Hepatocyte (in vitro differentiated cells): ENCODE results near the gene NFIX. TPM values are rescaled to one million over a fixed set of nuclear protein-coding genes. Genes with fewer than 3 reads are reported as not detected.

Experiments
- DNase-seq: peaks from one replicate; pipeline ENCODE4 v3.0.0-alpha.2; 2016; ENCODE audit warnings: low spot score
- H2AFZ ChIP-seq: fragments of 200-600 bp; sonication (generic); 2 replicates; pipeline ENCODE4 v1.6.0; 2016; ENCODE audit warnings: antibody characterized with exemption, mild to moderate bottlenecking
- H3K27ac ChIP-seq: fragments of 200-600 bp; sonication (generic); 2 replicates; pipeline ENCODE4 v1.5.1; 2016; ENCODE audit warnings: mild to moderate bottlenecking
- H3K27me3 ChIP-seq: fragments of 200-600 bp; sonication (generic); 2 replicates; pipeline ENCODE4 v1.6.1; 2016
- H3K36me3 ChIP-seq: fragments of 200-600 bp; sonication (generic); replicated peaks from 2 replicates; pipeline ENCODE4 v1.5.1; 2016; ENCODE audit warnings: low read depth; ENCODE audit not compliant: insufficient read depth
- H3K4me1 ChIP-seq: fragments of 200-600 bp; sonication (generic); 2 replicates; pipeline ENCODE4 v1.5.1; 2016; ENCODE audit warnings: mild to moderate bottlenecking, moderate library complexity; ENCODE audit not compliant: insufficient read depth
- H3K4me2 ChIP-seq: fragments of 200-600 bp; sonication (generic); 2 replicates; pipeline ENCODE4 v1.6.0; 2016
- H3K4me3 ChIP-seq: fragments of 200-600 bp; sonication (generic); 2 replicates; pipeline ENCODE4 v1.5.1; 2016; ENCODE audit warnings: mild to moderate bottlenecking
- H3K79me2 ChIP-seq: fragments of 200-600 bp; sonication (generic); 2 replicates; pipeline ENCODE4 v1.6.0; 2017; ENCODE audit warnings: mild to moderate bottlenecking
- H3K9me2 ChIP-seq: fragments of 200-600 bp; sonication (generic); replicated peaks from 2 replicates; pipeline ENCODE4 v1.6.0; 2017; ENCODE audit warnings: mild to moderate bottlenecking; ENCODE audit not compliant: insufficient read depth
- H3K9me3 ChIP-seq: fragments of 200-600 bp; sonication (generic); 2 replicates; pipeline ENCODE4 v1.5.1; 2016; ENCODE audit warnings: low read depth, mild to moderate bottlenecking
- H4K20me1 ChIP-seq: fragments of 200-600 bp; sonication (generic); 2 replicates; pipeline ENCODE4 v1.6.0; 2016; ENCODE audit warnings: mild to moderate bottlenecking; ENCODE audit not compliant: insufficient read depth, poor library complexity, severe bottlenecking
- EZH2 ChIP-seq: fragments of 200-600 bp; sonication (generic); IDR thresholded peaks from 2 replicates; pipeline ENCODE4 v1.6.1; 2016; ENCODE audit warnings: antibody characterized with exemption, mild to moderate bottlenecking, borderline replicate concordance
- EZH2phosphoT487 ChIP-seq: fragments of 200-600 bp; sonication (generic); IDR thresholded peaks from one replicate; pipeline ENCODE4 v1.6.1; 2018; ENCODE audit warnings: antibody characterized with exemption, mild to moderate bottlenecking, low read depth, moderate library complexity; ENCODE audit not compliant: unreplicated experiment, severe bottlenecking
- WGBS: methylation state at CpG from one replicate; pipeline ENCODE4 v1.1.6; 2016; ENCODE audit warnings: low lambda C conversion rate; ENCODE audit errors: missing lambda C conversion rate; 5-methylcytosine and 5-hydroxymethylcytosine counted together
- polyA plus RNA-seq: library from polyadenylated mRNA; unstranded; fragments of >200 nt; fragmentation: Nextera tagmentation; extraction: Ambion mirVana; gene quantifications from 2 replicates; pipeline ENCODE4 v1.2.1, GENCODE V29; 2016
- total RNA-seq: library from RNA; depleted of rRNA; stranded (reverse); fragments of >200 nt; gene quantifications from 2 replicates; pipeline ENCODE4 v1.2.3, GENCODE V29; 2014
- TF ChIP-seq, protein P1 (sequence below): fragments of 200-600 bp; sonication (generic); IDR thresholded peaks from 2 replicates; pipeline ENCODE4 v1.5.1; 2016; ENCODE audit warnings: antibody characterized with exemption, mild to moderate bottlenecking; ENCODE audit not compliant: poor library complexity

The NFIX gene
- total and polyA plus RNA-seq, 2 experiments from 2014 or later, result 10.2 to 12.8 TPM

DNA sequence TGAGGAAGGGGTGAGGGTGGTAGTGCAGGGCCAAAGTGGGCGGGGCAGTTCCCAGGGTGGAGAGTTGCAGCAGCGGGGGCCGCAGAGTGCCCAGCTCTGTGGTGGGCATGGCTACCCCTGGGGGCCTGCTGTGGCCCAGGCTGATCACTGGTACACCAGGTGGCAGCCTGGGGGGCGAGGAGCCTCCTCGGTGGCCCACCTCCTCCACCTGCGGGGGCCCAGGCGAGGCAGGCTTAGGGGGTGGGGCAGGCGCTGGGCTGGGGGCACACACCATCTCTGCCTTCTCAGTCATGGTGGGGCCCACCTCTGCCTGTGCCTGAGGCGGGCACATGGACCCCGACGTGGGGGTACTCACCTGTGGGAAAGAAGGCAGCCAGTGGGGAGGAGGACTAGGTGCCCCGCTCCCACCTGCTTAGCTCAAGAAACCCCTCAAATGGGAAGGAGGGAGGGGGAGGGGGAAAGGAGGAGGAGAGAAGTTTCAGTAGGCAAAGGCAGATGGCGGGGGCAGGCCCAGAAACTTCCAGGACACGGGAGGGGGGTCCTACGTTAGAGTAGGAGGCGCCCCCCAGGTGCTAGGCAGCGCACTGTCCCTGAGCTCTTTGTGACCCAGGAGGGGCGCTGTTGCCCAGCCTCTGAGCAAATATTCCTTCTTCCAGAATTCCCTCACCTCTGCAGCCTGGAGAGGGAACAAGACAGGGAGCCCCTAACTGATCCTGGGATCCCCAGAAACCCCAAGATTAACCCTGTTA lies 105.7 kb downstream of the NFIX start:
- WGBS, result 78% methylated on average over 15 of the region's 18 CpGs
- no peak for TF ChIP-seq EZH2
- TF ChIP-seq, protein P1, sequence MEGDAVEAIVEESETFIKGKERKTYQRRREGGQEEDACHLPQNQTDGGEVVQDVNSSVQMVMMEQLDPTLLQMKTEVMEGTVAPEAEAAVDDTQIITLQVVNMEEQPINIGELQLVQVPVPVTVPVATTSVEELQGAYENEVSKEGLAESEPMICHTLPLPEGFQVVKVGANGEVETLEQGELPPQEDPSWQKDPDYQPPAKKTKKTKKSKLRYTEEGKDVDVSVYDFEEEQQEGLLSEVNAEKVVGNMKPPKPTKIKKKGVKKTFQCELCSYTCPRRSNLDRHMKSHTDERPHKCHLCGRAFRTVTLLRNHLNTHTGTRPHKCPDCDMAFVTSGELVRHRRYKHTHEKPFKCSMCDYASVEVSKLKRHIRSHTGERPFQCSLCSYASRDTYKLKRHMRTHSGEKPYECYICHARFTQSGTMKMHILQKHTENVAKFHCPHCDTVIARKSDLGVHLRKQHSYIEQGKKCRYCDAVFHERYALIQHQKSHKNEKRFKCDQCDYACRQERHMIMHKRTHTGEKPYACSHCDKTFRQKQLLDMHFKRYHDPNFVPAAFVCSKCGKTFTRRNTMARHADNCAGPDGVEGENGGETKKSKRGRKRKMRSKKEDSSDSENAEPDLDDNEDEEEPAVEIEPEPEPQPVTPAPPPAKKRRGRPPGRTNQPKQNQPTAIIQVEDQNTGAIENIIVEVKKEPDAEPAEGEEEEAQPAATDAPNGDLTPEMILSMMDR, result peak; percentile 20
- TF ChIP-seq EZH2phosphoT487, result no peak
- H2AFZ ChIP-seq, result no peak overlapping the region
- H3K4me1 ChIP-seq, result peaks cover 36% of the 10 kb centered on the region
- H3K36me3 ChIP-seq, result no peaks in the 10 kb centered on the region
- H3K27ac ChIP-seq, result no peak overlapping the region
- H4K20me1 ChIP-seq, result peaks cover 4% of the 10 kb centered on the region
- H3K27me3 ChIP-seq, result peaks cover 43% of the 10 kb centered on the region
- H3K4me2 ChIP-seq, result no peak overlapping the region
- H3K9me2 ChIP-seq, result no peaks in the 10 kb centered on the region
- H3K79me2 ChIP-seq, result no peaks in the 10 kb centered on the region
- no peak overlapping the region for H3K4me3 ChIP-seq
- no peaks in the 10 kb centered on the region for H3K9me3 ChIP-seq
- no peak for DNase-seq

DNA sequence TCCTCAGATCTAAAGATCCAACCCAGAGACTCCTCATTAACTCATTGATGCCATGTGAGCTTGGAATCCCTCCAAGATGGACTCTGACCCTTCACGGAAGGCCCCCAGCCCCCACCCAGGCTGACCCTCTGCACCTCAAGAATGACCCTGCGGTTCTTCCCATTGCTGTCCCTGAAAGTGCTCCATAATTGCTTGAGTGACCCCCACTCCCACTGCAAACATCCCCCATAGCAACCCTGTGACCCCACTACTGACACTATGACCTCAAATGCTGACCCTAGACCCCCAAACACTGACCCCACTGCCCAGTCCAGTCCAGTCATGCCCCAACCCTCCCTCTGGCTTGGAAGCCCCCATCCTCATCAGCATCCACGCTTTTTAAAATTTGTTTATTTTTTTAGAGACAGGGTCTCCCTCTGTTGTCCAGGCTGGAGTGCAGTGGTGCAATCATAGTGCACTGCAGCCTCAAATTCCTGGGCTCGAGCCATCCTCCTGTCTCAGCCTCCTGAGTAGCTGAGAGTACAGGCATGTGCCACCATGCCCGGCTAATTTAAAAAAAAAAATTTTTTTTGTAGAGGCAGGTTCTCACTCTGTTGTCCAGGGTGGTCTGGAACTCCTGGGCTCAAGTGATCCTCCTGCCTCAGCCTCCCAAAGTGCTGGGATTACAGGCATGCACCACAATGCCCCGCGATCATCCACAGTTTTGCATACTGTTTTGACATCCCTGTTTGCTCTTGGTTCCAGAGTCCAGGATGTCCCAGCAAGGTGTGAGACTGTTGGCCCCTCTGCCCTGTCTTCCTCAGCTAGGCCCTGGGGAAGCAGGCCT lies 106.5 kb downstream of the NFIX start:
- Histone ChIP-seq H3K9me2 (no peaks in the 10 kb centered on the region), H3K4me2 (peak overlapping the region; percentile 80), H3K4me1 (peaks cover 30% of the 10 kb centered on the region), H2AFZ (no peak overlapping the region), H3K9me3 (no peaks in the 10 kb centered on the region), H3K27me3 (peaks cover 35% of the 10 kb centered on the region), H3K27ac (no peak overlapping the region), H3K4me3 (no peak overlapping the region), H4K20me1 (peaks cover 4% of the 10 kb centered on the region), H3K79me2 (no peaks in the 10 kb centered on the region), H3K36me3 (no peaks in the 10 kb centered on the region)
- 81% methylated on average over 7 of the region's 7 CpGs for WGBS
- DNase-seq, result no peak
- no peak for TF ChIP-seq EZH2phosphoT487
- TF ChIP-seq, protein P1, result no peak
- TF ChIP-seq EZH2, result no peak

DNA sequence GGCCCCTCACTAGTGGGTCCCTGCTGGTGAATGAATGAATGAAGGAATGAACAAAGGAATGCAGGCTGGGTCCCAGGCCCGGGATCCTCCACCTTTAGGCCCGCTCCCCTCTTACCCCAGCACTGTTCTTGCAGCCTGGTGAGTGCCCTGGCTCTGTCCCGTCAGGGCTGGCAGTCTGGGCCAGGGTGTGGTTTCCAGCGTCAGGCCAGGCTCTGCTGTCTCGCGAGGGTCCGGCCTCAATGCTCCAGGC lies 107.1 kb downstream of the NFIX start:
- peaks cover 4% of the 10 kb centered on the region for H4K20me1 ChIP-seq
- peak overlapping the region; percentile 80 for H3K4me2 ChIP-seq
- no peaks in the 10 kb centered on the region for H3K36me3 ChIP-seq
- no peak overlapping the region for H2AFZ ChIP-seq
- no peaks in the 10 kb centered on the region for H3K79me2 ChIP-seq
- 21% methylated on average over 5 of the region's 7 CpGs for WGBS
- H3K4me3 ChIP-seq, result no peak overlapping the region
- no peak overlapping the region for H3K27ac ChIP-seq
- peaks cover 30% of the 10 kb centered on the region for H3K27me3 ChIP-seq
- H3K9me2 ChIP-seq, result no peaks in the 10 kb centered on the region
- no peaks in the 10 kb centered on the region for H3K9me3 ChIP-seq
- DNase-seq, result no peak
- TF ChIP-seq EZH2phosphoT487, result no peak
- no peak for TF ChIP-seq EZH2
- TF ChIP-seq, protein P1, result no peak
- H3K4me1 ChIP-seq, result peaks cover 30% of the 10 kb centered on the region
